ENCODE results near the gene GRID2. TPM values are rescaled to one million over a fixed set of nuclear protein-coding genes. Genes with fewer than 3 reads are reported as not detected.

GRID2 gene
- total RNA-seq, 4 donors from 2014 or later = 0.33 TPM; not detected in 3

GRCh38 chr4:93515208-93515607 is 1211.4 kb downstream of the GRID2 start:
- 96% methylated on average over 7 of the region's 7 CpGs for WGBS, 2 donors
- no peak for DNase-seq
- H3K27ac ChIP-seq = no peak overlapping the region
- no peak for TF ChIP-seq POLR2A (IDR thresholded peaks at IDR 0.05)
- TF ChIP-seq CTCF (IDR thresholded peaks at IDR 0.05) = no peak
- intact Hi-C loops (cut with DNase I) = no loop called here
- H3K4me1 ChIP-seq = no peaks in the 10 kb centered on the region
- H3K36me3 ChIP-seq = no peaks in the 10 kb centered on the region
- no peaks in the 10 kb centered on the region for H3K27me3 ChIP-seq
- H3K9me3 ChIP-seq = no peaks in the 10 kb centered on the region
- H3K4me3 ChIP-seq (replicated peaks in 1 of 3) = no peak overlapping the region

GRCh38 chr4:93529692-93530372 is 1226.1 kb downstream of the GRID2 start:
- H3K4me3 ChIP-seq (replicated peaks in 1 of 3) = no peak overlapping the region
- DNase-seq = no peak
- H3K9me3 ChIP-seq = no peaks in the 10 kb centered on the region
- intact Hi-C loops (cut with DNase I) = no loop called here
- no peaks in the 10 kb centered on the region for H3K27me3 ChIP-seq
- TF ChIP-seq POLR2A (IDR thresholded peaks at IDR 0.05) (no peak), CTCF (IDR thresholded peaks at IDR 0.05) (no peak)
- no peaks in the 10 kb centered on the region for H3K4me1 ChIP-seq
- no peak overlapping the region for H3K27ac ChIP-seq
- no peaks in the 10 kb centered on the region for H3K36me3 ChIP-seq
- WGBS, 2 donors = 75 to 78% methylated on average over 3 of the region's 3 CpGs

GRCh38 chr4:93532234-93532633 is 1228.5 kb downstream of the GRID2 start:
- 91 to 93% methylated on average over 1 of the region's 1 CpG for WGBS, 2 donors
- intact Hi-C loops (cut with DNase I) = no loop called here
- H3K27ac ChIP-seq = no peak overlapping the region
- no peak for TF ChIP-seq CTCF (IDR thresholded peaks at IDR 0.05)
- no peak for TF ChIP-seq POLR2A (IDR thresholded peaks at IDR 0.05)
- no peaks in the 10 kb centered on the region for H3K27me3 ChIP-seq
- H3K4me1 ChIP-seq = no peaks in the 10 kb centered on the region
- no peak for DNase-seq
- H3K4me3 ChIP-seq (replicated peaks in 1 of 3) = no peak overlapping the region
- H3K36me3 ChIP-seq = no peaks in the 10 kb centered on the region
- no peaks in the 10 kb centered on the region for H3K9me3 ChIP-seq

- TF ChIP-seq CTCF (IDR thresholded peaks at IDR 0.05) (no peak), POLR2A (IDR thresholded peaks at IDR 0.05) (no peak)
These were observed 1236.8 kb downstream of the GRID2 start for GRCh38 chr4:93540562-93540961.

GRCh38 chr4:93561842-93562241 is 1258.1 kb downstream of the GRID2 start:
- WGBS, 2 donors = 61 to 73% methylated on average over 1 of the region's 1 CpG

More at GRCh38 chr4:93540562-93540961, 1236.8 kb downstream of the GRID2 start:
- no peaks in the 10 kb centered on the region for H3K36me3 ChIP-seq
- no peak for DNase-seq
- H3K4me1 ChIP-seq = no peaks in the 10 kb centered on the region
- H3K27me3 ChIP-seq = no peaks in the 10 kb centered on the region
- H3K27ac ChIP-seq = no peak overlapping the region
- H3K9me3 ChIP-seq = no peaks in the 10 kb centered on the region
- intact Hi-C loops (cut with DNase I) = no loop called here
- no peak overlapping the region for H3K4me3 ChIP-seq (replicated peaks in 1 of 3)

More at GRCh38 chr4:93561842-93562241, 1258.1 kb downstream of the GRID2 start:
- Histone ChIP-seq H3K27me3 (no peaks in the 10 kb centered on the region), H3K4me1 (no peaks in the 10 kb centered on the region), H3K9me3 (no peaks in the 10 kb centered on the region), H3K4me3 (replicated peaks in 1 of 3) (no peak overlapping the region), H3K27ac (no peak overlapping the region), H3K36me3 (no peaks in the 10 kb centered on the region)
- intact Hi-C loops (cut with DNase I) = no loop called here
- no peak for DNase-seq
- TF ChIP-seq CTCF (IDR thresholded peaks at IDR 0.05) = no peak

Data from thyroid gland (tissue), 4 donors.